Stimulated activated CD4-positive, alpha-beta T cell treated with anti-CD3 and anti-CD28 coated beads, Interleukin-1b, Interleukin-23, amount 100 ng/mL, for 4 hours (primary cell): ENCODE measurements around the gene OR2A7.
"Not testable (repeated sequence)": the region's sequence is repeated elsewhere in the genome, so short reads cannot be mapped to it uniquely, and the experiment has no call there.

Experiments
- DNase-seq, 2 donors: peaks; one replicate each; pipeline ENCODE4 v3.0.0-alpha.2; 2020; ENCODE audit warnings: low read depth in 2 of 2

Gene OR2A7, protein sequence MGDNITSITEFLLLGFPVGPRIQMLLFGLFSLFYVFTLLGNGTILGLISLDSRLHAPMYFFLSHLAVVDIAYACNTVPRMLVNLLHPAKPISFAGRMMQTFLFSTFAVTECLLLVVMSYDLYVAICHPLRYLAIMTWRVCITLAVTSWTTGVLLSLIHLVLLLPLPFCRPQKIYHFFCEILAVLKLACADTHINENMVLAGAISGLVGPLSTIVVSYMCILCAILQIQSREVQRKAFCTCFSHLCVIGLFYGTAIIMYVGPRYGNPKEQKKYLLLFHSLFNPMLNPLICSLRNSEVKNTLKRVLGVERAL

DNA sequence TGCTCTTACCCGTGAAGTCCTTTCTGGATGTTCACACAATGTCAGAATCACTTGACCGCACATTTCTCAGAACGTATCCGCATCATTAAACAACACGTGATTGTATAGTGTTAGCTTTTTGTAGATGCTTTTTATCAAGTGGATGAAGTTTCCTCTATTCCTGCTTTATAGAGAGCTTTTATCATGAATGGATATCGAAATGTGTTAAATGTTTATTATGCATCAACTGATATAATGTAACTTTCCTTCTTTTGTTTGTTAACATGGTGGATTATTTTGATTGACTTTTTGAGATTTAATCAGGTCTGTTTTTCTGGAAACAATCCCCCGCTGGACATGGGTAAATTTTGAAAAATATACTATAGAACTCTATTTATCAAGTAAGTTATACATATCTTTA is at the start of gene OR2A7:
Gene OR2A7 (minus strand): TSS at position 101 of the 400 bp plus-strand sequence. CDS start 5,164 bp downstream, outside the sequence.
- DNase-seq, result not testable (repeated sequence)

DNA sequence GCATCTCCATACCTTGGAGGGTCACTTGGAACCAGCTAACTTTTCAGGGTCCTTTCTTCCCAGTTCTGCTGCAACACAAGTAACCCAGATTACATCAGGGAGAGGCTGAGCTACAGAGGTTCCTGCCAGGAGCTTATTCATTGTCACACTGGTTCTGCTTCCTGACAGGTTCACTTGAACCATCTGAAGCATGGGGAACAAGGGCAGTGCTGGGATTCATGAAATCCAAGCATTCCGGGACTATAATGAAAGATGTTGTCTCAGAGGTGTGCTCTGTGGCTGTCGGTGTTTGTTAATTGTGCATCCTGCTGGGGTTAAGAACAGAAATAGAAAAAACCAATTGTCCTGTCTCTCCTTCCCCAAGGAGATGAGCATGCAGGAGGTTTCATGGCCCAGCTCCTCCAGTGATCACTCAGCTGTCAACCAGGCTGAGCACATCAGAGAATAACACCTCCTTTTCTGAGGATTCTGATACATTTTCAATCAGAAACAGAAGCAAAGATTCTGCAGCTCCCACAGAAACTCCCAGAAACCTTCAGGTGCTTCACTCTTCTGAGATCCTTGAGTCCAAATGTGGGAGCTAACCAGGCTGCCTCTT is 47.4 kb upstream of the OR2A7 start, which contains the start of gene OR2A1:
Gene OR2A1 (plus strand): TSS at position 548 of the 598 bp plus-strand sequence. CDS start 5,706 bp downstream, outside the sequence.
- not testable (repeated sequence) for DNase-seq

DNA sequence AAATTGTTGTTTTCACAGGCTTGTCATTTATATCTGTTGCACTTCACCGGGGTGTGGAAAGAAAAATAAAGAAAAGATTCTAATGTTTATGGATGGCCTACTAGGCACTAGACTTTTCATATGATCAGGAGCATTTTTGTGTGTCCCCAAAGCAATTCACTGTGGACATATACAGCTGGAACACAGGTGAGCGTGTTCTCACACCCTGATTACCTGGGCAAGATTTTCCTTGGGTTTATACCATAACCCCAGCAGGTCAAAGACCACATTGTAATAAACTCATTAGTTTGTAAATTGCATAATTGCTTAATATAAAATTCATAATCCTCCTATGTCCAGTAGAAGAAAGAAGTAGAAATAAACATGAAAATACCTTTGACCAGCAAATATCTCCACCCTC is 46.6 kb upstream of the OR2A7 start:
- not testable (repeated sequence) for DNase-seq

DNA sequence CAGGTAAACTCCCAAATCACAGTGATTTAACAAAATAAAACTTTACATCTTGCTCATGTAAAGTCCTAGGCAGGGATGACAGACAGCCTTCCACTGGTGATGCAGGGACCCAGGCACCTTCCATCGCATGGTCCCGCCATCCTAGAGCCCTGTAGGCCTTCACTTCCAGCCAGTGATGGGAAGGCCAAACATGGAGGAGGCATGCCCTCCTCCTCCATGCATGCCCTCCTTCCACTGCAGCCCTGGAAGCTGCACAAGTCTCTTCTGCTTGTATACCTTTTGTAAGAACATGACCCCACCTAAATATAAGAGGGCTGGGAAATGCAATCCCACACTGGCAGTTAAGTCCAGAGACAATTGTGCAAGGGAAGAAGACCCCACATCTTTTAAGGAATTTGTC is 45.1 kb upstream of the OR2A7 start:
- DNase-seq, result not testable (repeated sequence)

DNA sequence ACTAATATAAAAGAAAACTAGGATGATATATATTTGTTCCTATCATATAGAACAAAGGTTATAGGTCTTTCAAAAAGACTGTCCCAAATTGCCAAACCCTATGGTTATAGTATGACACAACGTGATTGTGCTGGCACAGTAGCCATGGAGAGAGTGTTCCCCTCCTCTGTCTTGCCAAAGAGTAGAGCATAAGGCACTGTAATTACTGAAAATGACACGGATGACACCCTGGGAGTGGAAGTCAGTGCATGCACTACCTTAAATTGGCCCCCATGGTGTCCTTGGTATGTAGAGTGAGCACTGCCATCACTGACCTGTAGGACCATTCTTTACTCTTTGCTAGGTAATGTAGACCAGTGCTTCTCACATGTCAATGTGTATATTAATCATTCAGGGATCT is 40.6 kb upstream of the OR2A7 start:
- not testable (repeated sequence) for DNase-seq

DNA sequence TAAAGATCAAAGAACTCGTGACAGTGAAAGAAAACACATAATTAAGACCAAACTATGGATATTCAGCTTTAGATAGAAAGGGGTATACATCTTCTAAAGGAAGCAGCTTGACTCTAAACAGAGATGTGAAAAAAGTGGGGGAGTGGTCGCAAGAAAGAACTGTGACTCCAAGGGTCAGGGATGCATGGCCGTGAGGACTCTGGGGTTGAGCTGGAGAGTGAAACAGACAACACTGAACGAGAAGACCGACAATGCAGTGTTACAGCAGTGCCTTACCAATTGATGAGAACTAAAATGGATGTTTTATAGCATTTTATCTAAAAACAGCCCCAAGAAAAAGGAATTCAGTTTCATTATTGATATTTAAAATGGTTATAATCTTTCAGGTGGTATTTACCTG is 39.0 kb upstream of the OR2A7 start:
- DNase-seq, result not testable (repeated sequence)

DNA sequence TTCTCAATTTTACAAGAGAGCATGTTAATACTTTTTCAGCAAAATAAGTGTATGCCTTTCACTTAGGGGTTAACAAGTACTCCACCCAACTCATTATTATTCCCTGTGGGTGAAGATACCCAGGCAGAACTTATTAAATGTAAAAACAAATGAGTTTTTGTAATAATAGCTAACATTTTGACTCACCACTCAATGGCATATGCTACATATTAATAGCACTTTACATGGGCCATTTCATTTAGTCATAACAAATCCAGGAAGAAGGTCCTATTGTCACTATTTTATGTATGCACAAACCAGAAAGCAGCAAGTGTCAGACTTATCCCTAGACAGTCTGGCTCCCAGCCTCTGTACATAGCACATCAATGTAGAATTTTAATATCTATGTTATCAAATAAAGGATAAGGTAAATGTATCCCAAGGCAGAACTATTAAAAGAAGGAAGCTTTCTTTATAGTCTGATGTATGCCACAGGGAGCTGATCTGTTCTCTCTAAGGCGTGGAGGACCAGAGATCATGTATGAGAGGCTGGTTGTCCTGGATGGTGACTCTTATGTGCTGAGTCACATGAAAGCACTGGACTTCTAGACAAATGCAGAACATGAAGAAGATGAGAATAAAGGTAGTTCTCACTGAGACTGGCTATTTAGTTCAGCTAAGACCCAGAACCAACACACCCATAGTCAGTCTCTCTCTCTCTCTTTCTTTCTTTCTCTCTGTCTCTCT is 38.1 kb upstream of the OR2A7 start:
- DNase-seq, result not testable (repeated sequence)

DNA sequence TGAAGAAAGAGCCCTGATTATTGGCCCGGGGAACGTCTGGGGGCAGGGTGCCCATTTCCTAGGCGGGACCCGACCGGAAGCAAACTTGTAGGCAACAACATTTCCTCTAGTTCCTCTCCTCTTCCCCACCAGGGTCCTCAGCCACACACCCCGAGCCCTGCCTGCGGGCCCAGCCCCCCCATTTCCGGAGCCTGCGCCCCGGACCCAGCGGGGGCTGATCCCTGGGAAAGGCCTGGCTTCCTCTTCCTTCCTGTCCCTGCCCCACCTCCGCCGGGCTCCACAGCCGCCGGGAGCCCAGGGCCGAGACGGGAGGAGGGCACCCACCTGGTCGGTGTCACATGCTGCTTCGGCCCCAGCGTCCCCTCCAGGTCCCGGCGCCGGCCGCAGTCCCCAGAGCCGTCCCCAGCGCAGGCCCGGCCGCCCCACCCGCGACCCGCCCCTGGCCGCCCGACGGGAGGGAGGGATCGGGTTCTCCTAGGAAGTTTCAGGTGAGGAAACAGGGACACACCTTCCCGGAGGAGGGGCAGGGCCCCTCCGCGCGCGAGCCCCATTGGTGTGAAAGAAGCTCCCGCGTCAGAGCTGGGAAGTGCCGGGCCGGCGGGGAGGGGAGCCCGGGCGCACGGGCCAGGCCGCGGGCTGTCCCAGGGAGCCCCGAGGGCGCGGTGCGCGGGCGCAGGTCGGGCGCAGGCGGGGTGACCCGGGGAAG is 29.4 kb upstream of the OR2A7 start:
- not testable (repeated sequence) for DNase-seq

DNA sequence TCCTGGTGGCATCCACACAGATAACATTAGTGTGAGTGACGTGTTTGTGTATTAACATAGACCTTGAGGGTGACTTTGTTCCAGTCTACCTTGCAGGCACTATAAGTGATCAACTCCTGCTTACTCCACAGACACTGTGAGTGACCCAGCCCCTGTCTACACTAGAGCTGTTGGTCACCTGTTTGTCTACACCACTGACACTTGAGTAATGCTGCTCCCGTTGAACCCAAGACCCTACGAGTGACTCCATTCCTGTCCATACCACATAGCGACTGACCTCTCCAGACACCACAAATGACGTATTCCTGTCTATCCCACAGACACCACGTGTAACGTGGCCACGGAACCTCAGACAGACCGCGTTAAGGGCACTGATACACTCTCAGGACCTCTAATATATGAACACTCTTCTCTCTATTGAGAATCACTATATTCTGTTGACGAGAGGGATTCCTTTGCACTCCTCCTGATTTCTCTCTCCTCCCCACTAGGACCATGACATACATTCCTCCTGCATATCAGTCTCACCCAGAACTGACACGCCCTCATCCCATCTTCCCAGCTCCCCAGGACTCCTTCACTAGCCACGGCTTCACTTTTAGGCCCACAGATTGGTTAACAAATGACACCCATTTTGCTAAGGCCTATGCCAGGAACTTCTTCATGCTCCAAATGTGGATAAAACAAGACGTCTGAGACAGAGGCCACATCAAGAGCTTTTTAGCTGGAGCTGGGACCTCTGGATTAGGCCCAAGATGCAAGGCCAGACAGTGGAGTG is 28.0 kb upstream of the OR2A7 start:
- DNase-seq, result not testable (repeated sequence)

DNA sequence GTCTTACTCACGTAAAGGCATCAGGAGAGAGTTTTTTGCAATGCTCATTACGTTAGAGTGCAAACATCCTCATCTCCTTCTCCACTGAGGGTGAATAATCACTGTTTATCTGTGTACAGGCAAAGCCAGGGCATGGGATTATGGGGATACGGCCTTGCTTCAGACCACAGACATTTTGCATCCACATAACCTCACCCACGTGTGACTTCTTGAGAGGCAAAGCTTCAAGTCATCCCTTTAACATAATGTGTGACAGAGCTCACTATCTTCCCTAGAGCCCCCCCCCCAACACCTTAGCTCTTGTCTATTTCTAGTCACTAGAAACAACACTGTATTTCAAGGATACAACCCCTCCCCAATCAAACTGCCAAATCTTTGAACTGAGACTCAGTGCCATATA is 27.0 kb upstream of the OR2A7 start:
- not testable (repeated sequence) for DNase-seq

DNA sequence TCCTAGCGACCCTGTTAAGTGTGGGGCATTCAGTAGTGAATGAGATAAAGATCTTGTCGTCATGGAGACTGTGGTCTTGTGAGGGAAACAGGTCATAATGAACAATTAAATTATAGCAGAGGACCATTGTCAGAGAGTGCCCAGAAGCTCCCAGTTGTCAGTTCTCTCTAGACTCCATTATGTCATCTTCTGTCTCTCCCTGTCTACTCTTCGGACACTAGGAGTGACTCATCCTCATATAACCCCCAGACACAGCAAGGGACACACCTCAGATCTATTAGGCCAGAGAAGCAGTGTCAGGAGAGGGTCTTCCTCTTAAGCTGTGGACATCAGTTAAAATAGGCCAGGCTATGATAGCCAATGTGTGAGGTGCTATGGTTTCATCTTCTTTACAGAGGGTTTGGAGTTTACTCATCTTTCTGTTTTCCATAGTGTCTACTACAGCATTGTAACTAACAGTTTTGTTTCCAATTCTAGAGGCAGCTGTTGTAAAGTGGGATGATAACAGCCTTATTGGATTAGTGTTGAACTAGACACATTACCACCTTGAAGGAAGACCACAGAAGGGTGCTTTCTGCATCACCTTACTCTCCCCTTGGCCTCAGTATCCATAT is 22.7 kb upstream of the OR2A7 start:
- not testable (repeated sequence) for DNase-seq

DNA sequence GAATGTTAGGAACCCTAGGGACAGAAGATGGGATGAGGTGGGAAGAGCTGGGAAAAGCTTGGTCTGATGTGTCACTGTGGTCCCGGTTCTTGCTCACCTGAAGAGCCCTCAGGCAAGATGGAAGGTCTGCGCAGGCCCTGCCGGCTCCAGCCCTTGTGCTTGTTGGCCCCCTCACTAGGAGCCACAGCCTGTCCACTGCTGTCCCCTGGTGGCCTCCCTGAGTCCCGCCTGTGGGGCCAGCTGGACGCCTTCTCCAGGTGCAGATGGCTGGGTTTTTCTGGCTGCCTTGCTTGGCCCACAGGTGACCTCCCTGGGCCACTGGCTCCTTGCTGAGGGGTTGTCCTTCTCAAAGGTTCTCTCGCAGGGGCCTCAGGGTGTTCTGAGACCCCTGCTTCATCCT is 19.1 kb upstream of the OR2A7 start:
- not testable (repeated sequence) for DNase-seq

DNA sequence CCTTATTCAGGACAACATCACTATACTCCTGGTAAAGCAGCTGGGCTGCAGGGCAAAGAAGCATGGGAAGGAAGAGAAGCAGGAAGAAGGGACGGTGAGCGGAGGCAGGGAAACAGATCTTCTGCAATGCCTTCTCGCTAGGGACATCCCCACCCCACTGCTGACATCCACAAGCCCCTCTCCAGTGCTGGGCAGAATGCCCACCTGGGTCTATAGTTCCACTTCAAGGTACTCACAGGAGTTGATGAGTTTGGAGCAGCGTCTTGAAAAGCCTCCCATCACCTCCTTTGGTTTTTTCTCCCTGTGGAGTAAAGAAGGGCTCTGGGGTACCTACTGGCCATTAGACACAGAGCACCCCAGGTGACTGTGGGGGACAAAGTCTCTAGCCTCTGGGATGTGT is 17.9 kb upstream of the OR2A7 start:
- not testable (repeated sequence) for DNase-seq

DNA sequence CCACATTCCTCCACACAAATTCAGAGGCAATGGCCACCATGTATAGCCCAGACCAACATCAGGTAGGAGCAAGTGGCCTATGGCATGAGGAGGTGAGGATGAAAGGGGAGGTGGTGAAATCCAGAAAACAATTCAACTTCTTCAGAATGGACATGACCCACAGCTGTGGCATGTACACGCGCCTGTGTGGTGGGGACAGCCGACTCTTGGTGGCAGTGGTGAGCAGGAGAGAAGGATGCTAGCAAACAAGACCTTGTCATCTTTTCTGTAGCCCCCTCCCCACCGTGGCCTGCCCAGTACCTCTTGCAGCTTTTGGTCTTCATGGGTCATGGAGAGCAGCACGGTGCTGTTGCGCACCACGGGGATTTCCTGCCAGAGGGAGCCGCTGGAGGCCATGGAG is 17.4 kb upstream of the OR2A7 start:
- not testable (repeated sequence) for DNase-seq

DNA sequence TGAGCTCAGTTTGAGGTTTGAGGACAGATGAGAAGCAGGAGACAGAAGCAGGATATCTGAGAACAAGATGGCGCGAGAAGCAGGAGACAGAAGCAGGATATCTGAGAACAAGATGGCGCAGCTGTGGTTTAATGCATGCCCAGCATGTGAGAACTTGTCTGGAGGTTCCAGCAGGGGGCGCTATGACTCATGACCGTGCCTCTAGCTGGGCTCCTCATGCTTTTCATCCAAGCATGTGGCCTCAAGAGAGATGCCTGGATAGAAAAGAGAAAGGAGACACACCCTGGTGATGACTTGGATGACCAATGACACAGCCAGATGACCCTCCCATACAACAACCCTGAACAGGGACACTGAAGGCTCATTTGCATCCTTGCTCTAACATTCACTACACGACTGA is 15.4 kb upstream of the OR2A7 start:
- not testable (repeated sequence) for DNase-seq

DNA sequence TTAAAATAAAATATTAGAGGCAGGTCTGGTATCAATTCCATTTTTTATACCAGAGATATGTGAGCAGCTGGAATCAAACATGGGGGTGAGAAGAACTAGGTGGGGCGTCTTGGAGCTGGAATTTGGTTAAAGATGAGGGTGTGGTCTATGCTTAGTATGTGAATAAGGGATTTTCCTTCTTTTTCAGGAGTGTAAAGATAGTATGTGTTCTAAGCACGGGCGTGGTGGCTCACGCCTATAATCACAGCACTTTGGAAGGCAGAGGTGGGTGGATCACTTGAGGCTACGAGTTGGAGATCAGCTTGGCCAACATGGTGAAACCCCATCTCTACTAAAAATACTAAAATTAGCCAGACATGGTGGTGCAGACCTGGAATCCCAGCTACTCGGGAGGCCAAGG is 10.7 kb upstream of the OR2A7 start:
- DNase-seq, result not testable (repeated sequence)

DNA sequence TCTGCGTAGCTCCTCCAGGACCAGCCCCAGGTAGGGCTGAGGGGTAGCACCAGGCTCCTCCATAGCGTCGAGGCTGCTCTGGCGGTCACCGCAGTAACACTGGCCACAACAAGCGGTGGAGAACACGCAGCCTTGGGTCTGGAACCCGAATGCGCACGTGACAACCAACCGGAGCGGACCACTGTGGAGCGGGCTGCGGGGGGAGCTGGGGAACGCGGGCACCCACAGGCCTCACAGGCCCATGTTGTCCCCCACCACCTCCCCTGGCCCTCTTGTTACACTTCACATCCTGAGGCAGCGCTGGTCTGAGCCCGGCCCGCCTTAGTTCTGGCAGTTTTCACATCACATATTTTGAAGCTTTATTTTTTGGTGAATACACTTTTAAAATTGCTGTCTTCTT is 4.6 kb upstream of the OR2A7 start, which contains the start of gene CTAGE8:
Gene CTAGE8 (minus strand): TSS at position 101 of the 400 bp plus-strand sequence. CDS start 38 bp downstream, at position 63.
- DNase-seq, result not testable (repeated sequence)

DNA sequence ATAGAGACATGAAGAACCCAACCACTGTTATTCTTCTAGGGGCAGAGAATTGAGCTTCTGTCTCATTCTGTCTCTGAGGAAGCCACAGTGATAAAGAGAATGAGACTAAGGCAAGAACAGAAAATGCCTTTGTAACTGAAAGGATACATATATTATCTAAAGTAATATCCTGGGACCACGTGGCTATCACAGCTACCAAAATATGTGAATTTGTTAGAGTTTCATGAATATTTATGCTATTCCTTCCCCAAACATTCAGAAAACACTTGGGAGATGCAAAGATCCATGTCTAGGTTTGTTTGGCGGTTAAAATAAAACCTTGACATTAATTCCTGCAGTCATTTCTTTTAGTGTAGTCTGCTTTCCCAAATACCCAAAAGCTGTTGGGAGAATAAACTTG is 2.5 kb downstream of the OR2A7 start:
- not testable (repeated sequence) for DNase-seq

DNA sequence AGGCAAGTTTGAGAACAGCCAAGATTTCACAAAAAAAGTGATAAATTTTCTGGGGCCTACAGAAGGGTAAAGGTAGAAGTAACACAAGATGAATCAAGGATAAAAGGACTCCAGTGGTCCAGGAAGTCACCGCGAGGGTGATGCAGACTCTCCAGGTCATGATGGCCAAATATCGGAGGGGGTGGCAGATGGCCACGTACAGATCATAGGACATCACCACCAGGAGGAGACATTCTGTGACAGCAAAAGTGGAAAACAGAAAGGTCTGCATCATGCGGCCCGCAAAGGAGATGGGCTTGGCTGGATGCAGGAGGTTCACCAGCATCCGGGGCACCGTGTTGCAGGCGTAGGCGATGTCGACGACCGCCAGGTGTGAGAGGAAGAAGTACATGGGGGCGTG is 5.5 kb downstream of the OR2A7 start:
- not testable (repeated sequence) for DNase-seq

DNA sequence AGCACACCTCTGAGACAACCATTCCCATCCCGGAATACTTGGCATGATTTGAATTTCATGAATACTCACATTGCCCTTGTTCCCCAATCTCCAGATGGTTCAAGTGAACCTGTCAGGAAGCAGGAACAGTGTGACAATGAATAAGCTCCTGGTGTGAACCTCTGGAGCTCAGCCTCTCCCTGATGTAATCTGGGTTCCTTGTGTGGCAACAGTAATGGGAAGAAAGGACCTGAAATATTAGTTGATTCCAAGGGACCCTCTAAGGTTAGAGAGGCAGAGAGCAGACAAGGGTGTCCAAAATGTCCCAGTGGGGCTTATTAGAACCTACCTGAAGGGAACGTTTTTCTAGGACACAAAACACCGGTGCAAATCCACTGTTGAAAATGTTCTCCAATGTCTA is 8.5 kb downstream of the OR2A7 start:
- no peak for DNase-seq
